Breast epithelium (tissue), 3 donors: ENCODE results near the gene LENG9.

Experiments used
- CTCF ChIP-seq, 3 donors: fragments of 450-650 bp; IDR thresholded peaks; one replicate each; pipeline ENCODE4 v1.5.1; 2016 to 2017; ENCODE audit warnings: antibody characterized with exemption in 3 of 3, mild to moderate bottlenecking in 3 of 3, moderate library complexity in 3 of 3
- POLR2A ChIP-seq: fragments of 450-650 bp; IDR thresholded peaks from one replicate; pipeline ENCODE4 v1.6.1; 2016; ENCODE audit warnings: antibody characterized with exemption, mild to moderate bottlenecking, moderate library complexity
- POLR2AphosphoS5 ChIP-seq, 3 donors: sonication (generic); formaldehyde crosslinking; IDR thresholded peaks; one replicate each; pipeline ENCODE4 v1.6.1; 2017; ENCODE audit warnings: antibody characterized with exemption in 3 of 3

- TF ChIP-seq POLR2AphosphoS5 (IDR thresholded peaks at IDR 0.05) (no peak), CTCF (IDR thresholded peaks at IDR 0.05) (no peak), POLR2A (no peak)
Measured at GRCh38 chr19:54506079-54506478, 42.5 kb upstream of the LENG9 start.
